ENCODE data around the gene HS6ST1.

The HS6ST1 gene

GRCh38 chr2:128304715-128305554 is 13.7 kb downstream of the HS6ST1 start:
- DNase-seq (ENCODE audit: low read depth), result no peak
- no peak overlapping the region for H3K4me3 ChIP-seq (ENCODE audit: low read depth, low read length)
- TF ChIP-seq, protein P1, sequence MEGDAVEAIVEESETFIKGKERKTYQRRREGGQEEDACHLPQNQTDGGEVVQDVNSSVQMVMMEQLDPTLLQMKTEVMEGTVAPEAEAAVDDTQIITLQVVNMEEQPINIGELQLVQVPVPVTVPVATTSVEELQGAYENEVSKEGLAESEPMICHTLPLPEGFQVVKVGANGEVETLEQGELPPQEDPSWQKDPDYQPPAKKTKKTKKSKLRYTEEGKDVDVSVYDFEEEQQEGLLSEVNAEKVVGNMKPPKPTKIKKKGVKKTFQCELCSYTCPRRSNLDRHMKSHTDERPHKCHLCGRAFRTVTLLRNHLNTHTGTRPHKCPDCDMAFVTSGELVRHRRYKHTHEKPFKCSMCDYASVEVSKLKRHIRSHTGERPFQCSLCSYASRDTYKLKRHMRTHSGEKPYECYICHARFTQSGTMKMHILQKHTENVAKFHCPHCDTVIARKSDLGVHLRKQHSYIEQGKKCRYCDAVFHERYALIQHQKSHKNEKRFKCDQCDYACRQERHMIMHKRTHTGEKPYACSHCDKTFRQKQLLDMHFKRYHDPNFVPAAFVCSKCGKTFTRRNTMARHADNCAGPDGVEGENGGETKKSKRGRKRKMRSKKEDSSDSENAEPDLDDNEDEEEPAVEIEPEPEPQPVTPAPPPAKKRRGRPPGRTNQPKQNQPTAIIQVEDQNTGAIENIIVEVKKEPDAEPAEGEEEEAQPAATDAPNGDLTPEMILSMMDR (IDR thresholded peaks at IDR 0.05; ENCODE audit: insufficient read depth, low read depth, low read length, missing control alignments), result no peak

DNA sequence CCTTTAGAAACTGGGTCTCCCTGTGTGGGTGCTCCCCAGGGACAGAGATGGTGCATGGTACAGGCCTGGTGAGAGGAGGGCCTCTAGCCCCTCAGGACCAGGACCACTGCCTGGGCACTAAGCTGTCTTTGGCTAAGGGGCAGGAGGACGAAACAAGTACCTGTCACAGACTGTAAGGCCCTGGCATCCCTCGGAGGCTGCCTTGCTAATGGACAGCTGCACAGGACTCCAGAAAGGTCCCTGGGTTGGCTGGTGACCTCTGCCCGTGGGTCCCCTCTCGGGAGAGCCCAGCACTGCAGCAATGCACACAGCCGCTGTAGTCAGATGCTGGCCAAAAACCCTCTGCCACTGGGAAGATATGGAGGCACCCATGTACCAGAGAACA is 14.3 kb downstream of the HS6ST1 start:
- TF ChIP-seq, protein P1 (IDR thresholded peaks at IDR 0.05; ENCODE audit: insufficient read depth, low read depth, low read length, missing control alignments), result no peak
- H3K4me3 ChIP-seq (ENCODE audit: low read depth, low read length), result no peak overlapping the region
- no peak for DNase-seq (ENCODE audit: low read depth)

DNA sequence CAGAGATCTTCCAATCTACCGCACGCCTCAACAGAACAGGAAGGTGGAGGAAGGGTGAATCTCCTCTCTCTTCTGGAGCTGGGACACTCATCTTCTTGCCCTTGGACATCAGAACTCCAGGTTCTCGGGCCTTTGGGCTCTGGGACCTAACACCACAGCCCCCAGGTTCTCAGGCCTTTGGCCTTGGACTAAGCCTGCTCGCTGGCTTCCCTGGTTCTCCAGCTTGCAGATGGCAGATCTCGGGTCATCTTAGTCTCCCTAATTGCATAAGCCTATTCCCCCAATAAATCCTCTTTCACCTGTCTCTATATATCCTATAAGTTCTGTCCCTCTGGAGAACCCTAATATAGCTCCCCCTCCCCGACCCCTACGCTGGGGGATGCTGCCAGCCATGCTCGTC is 14.8 kb downstream of the HS6ST1 start:
- TF ChIP-seq, protein P1 (IDR thresholded peaks at IDR 0.05; ENCODE audit: insufficient read depth, low read depth, low read length, missing control alignments), result no peak
- no peak for DNase-seq (ENCODE audit: low read depth)
- H3K4me3 ChIP-seq (ENCODE audit: low read depth, low read length), result no peak overlapping the region

GRCh38 chr2:128303095-128303791 is 15.4 kb downstream of the HS6ST1 start:
- TF ChIP-seq, protein P1 (IDR thresholded peaks at IDR 0.05; ENCODE audit: insufficient read depth, low read depth, low read length, missing control alignments), result no peak
- H3K4me3 ChIP-seq (ENCODE audit: low read depth, low read length), result no peak overlapping the region
- no peak for DNase-seq (ENCODE audit: low read depth)

DNA sequence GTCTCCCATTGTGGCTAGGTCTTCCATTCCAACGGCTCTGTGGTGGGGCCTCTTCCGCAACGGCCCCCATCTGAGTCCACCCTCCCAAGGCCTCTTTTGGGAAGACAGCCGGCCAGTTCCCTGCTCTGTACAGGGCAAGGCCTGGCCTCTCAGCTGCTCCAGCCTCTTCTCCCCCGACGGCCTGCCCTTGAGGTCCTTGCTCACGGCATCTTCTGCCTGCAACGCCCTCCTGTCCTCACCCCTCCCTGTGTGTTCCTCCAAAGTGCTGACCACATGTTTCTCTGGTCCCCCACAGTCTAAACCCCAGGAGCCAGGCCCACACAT is 16.0 kb downstream of the HS6ST1 start:
- TF ChIP-seq, protein P1 (IDR thresholded peaks at IDR 0.05; ENCODE audit: insufficient read depth, low read depth, low read length, missing control alignments), result no peak
- H3K4me3 ChIP-seq (ENCODE audit: low read depth, low read length), result no peak overlapping the region
- DNase-seq (ENCODE audit: low read depth), result no peak

GRCh38 chr2:128302011-128302743 is 16.5 kb downstream of the HS6ST1 start:
- TF ChIP-seq, protein P1 (IDR thresholded peaks at IDR 0.05; ENCODE audit: insufficient read depth, low read depth, low read length, missing control alignments), result no peak
- no peak overlapping the region for H3K4me3 ChIP-seq (ENCODE audit: low read depth, low read length)
- no peak for DNase-seq (ENCODE audit: low read depth)
